Neuronal stem cell (in vitro differentiated cells): ENCODE measurements around the gene EPB41.
A peak's percentile ranks its signal among the peaks of the same experiment; 100 is the strongest.
"Not testable (repeated sequence)": the region's sequence is repeated elsewhere in the genome, so short reads cannot be mapped to it uniquely, and the experiment has no call there.

Source experiments
- DNase-seq: peaks from one replicate; pipeline ENCODE4 v3.0.0-alpha.2; 2013; ENCODE audit warnings: low spot score
- H2AFZ ChIP-seq: one replicate; pipeline ENCODE4 v1.6.1; 2013; ENCODE audit warnings: mild to moderate bottlenecking, low read length, inconsistent platforms
- H2AK5ac ChIP-seq: 2 replicates; pipeline ENCODE4 v1.6.1; 2013; ENCODE audit warnings: low read depth, mild to moderate bottlenecking, inconsistent platforms, low read length, moderate library complexity, mixed read lengths
- H2BK120ac ChIP-seq: 2 replicates; pipeline ENCODE4 v1.6.1; 2013; ENCODE audit warnings: low read depth, mild to moderate bottlenecking, inconsistent platforms, low read length, moderate library complexity, mixed read lengths
- H2BK12ac ChIP-seq: one replicate; pipeline ENCODE4 v1.6.1; 2013; ENCODE audit warnings: low read length, inconsistent platforms
- H2BK15ac ChIP-seq: 2 replicates; pipeline ENCODE4 v1.6.1; 2013; ENCODE audit warnings: mild to moderate bottlenecking, low read length, inconsistent platforms, mixed read lengths
- H2BK5ac ChIP-seq: one replicate; pipeline ENCODE4 v1.6.1; 2013; ENCODE audit warnings: inconsistent platforms, mild to moderate bottlenecking, low read length, moderate library complexity
- H3K14ac ChIP-seq: one replicate; pipeline ENCODE4 v1.6.1; 2013; ENCODE audit warnings: low read length, inconsistent platforms
- H3K18ac ChIP-seq: 2 replicates; pipeline ENCODE4 v1.6.1; 2013; ENCODE audit warnings: low read length, inconsistent platforms
- H3K23ac ChIP-seq: 2 replicates; pipeline ENCODE4 v1.6.1; 2013; ENCODE audit warnings: low read depth, mild to moderate bottlenecking, mixed read lengths, low read length, inconsistent platforms; ENCODE audit not compliant: poor library complexity
- H3K27ac ChIP-seq: replicated peaks from 3 replicates; pipeline ENCODE4 v1.5.1; 2013; ENCODE audit warnings: low read length, inconsistent platforms
- H3K27me3 ChIP-seq, 3 experiments: 2 replicates each; pipeline ENCODE4 v1.6.1; 2013; ENCODE audit warnings: low read length in 3 of 3, mild to moderate bottlenecking in 2 of 3, inconsistent platforms in 1 of 3, low read depth in 1 of 3, mixed read lengths in 1 of 3, moderate library complexity in 1 of 3; ENCODE audit not compliant: control insufficient read depth in 3 of 3, insufficient read depth in 3 of 3
- H3K36me3 ChIP-seq, 2 donors: replicated peaks in 1 of 2; 2 replicates each; pipeline ENCODE4 v1.6.1; 2013; ENCODE audit warnings: low read length in 2 of 2; ENCODE audit not compliant: control insufficient read depth in 2 of 2, insufficient read depth in 2 of 2
- H3K4ac ChIP-seq: 2 replicates; pipeline ENCODE4 v1.6.1; 2013; ENCODE audit warnings: inconsistent platforms, mild to moderate bottlenecking, low read length, moderate library complexity
- H3K4me1 ChIP-seq, 2 donors: 1 replicate in 1 of 2; 2 replicates in 1 of 2; pipeline ENCODE4 v1.6.1; 2013; ENCODE audit warnings: low read length in 2 of 2, low read depth in 1 of 2; ENCODE audit not compliant: control insufficient read depth in 2 of 2, insufficient read depth in 1 of 2
- H3K4me2 ChIP-seq: one replicate; pipeline ENCODE4 v1.6.1; 2013; ENCODE audit warnings: mild to moderate bottlenecking, low read length, inconsistent platforms; ENCODE audit not compliant: insufficient read depth, poor library complexity, severe bottlenecking
- H3K4me3 ChIP-seq, 2 donors: 2 replicates each; pipeline ENCODE4 v1.5.1; 2013; ENCODE audit warnings: low read length in 2 of 2, mild to moderate bottlenecking in 2 of 2, inconsistent platforms in 1 of 2, moderate library complexity in 1 of 2
- H3K79me1 ChIP-seq: one replicate; pipeline ENCODE4 v1.6.1; 2013; ENCODE audit warnings: low read depth, mild to moderate bottlenecking, inconsistent platforms, low read length, moderate library complexity
- H3K9ac ChIP-seq: one replicate; pipeline ENCODE4 v1.6.1; 2013; ENCODE audit warnings: mild to moderate bottlenecking, low read depth, low read length, inconsistent platforms; ENCODE audit not compliant: poor library complexity
- H3K9me3 ChIP-seq, 2 donors: replicated peaks in 1 of 2; 2 replicates each; pipeline versions ENCODE3 to v1.6.1; 2013; ENCODE audit warnings: low read length in 2 of 2, mild to moderate bottlenecking in 2 of 2, inconsistent platforms in 1 of 2, low read depth in 1 of 2, mixed read lengths in 1 of 2, moderate library complexity in 1 of 2; ENCODE audit not compliant: control insufficient read depth in 2 of 2, insufficient read depth in 1 of 2
- H4K8ac ChIP-seq: one replicate; pipeline ENCODE4 v1.6.1; 2013; ENCODE audit warnings: low read depth, mild to moderate bottlenecking, inconsistent platforms, low read length, moderate library complexity
- H4K91ac ChIP-seq: one replicate; pipeline ENCODE4 v1.6.1; 2013; ENCODE audit warnings: low read length, low read depth, mild to moderate bottlenecking, inconsistent platforms; ENCODE audit not compliant: poor library complexity
- WGBS, 2 donors: extraction: QIAGEN DNeasy Blood & Tissue Kit; methylation state at CpG; one replicate each; pipeline ENCODE4 v1.1.7; 2013; ENCODE audit warnings: missing lambda C conversion rate in 2 of 2, mixed read lengths in 1 of 2; ENCODE audit not compliant: insufficient read length in 2 of 2, insufficient replicate concordance in 1 of 2; ENCODE audit errors: extremely low coverage in 2 of 2; 5-methylcytosine and 5-hydroxymethylcytosine counted together

EPB41 gene

GRCh38 chr1:29129916-29130315 is 215.5 kb downstream of the EPB41 start:
- Histone ChIP-seq H2AFZ (no peak overlapping the region), H3K18ac (no peak overlapping the region), H2BK15ac (no peak overlapping the region), H3K36me3 (no peaks in the 10 kb centered on the region), H2AK5ac (no peak overlapping the region), H2BK120ac (no peak overlapping the region), H3K4me3 (no peak overlapping the region), H3K14ac (no peak overlapping the region), H3K4me2 (no peak overlapping the region), H3K4me1 (peaks cover 3 to 6% of the 10 kb centered on the region in 2 donors), H4K8ac (no peak overlapping the region), H3K4ac (no peak overlapping the region), H3K9me3 (no peaks in the 10 kb centered on the region), H3K23ac (no peak overlapping the region), H4K91ac (no peak overlapping the region), H2BK5ac (no peak overlapping the region), H3K9ac (no peak overlapping the region), H3K27me3 (peaks cover 0 to 4% (median 0%) of the 10 kb centered on the region in 3 experiments), H2BK12ac (no peak overlapping the region), H3K27ac (no peak overlapping the region), H3K79me1 (no peaks in the 10 kb centered on the region)
- no CpG with 5 or more reads among the region's 5 CpGs for WGBS, 2 donors
- no peak for DNase-seq

DNA sequence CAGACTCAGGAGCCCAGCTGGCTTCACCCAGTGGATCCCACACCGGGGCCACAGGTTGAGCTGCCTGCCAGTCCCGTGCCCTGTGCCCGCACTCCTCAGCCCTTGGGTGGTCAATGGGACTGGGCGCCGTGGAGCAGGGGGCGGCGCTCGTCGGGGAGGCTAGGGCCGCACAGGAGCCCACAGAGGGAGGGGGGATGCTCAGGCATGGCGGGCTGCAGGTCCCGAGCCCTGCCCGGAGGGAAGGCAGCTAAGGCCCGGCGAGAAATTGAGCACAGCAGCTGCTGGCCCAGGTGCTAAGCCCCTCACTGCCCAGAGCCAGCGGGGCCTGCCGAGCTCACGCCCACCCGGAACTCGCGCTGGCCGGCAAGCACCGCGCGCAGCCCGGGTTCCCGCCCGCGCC is 216.7 kb downstream of the EPB41 start:
- H3K27ac ChIP-seq, DNase-seq, H2AK5ac ChIP-seq, H3K36me3 ChIP-seq, H3K14ac ChIP-seq, H2BK5ac ChIP-seq, H2AFZ ChIP-seq, H3K79me1 ChIP-seq, H3K23ac ChIP-seq, H3K9me3 ChIP-seq, H4K8ac ChIP-seq, H3K9ac ChIP-seq, H3K4me1 ChIP-seq, H2BK12ac ChIP-seq, H3K27me3 ChIP-seq, H3K4me2 ChIP-seq, H4K91ac ChIP-seq, H3K18ac ChIP-seq, H2BK120ac ChIP-seq, H3K4ac ChIP-seq, H3K4me3 ChIP-seq, H2BK15ac ChIP-seq: not testable (repeated sequence)
- WGBS, 2 donors, result no CpG with 5 or more reads among the region's 29 CpGs

GRCh38 chr1:29133861-29134694 is 219.7 kb downstream of the EPB41 start:
- Histone ChIP-seq H3K4ac (no peak overlapping the region), H2BK12ac (no peak overlapping the region), H3K9me3 (no peaks in the 10 kb centered on the region), H3K27me3 (no peaks in the 10 kb centered on the region), H2BK120ac (no peak overlapping the region), H3K27ac (no peak overlapping the region), H3K36me3 (no peaks in the 10 kb centered on the region), H2BK15ac (peak overlapping the region; percentile 5), H4K8ac (peak overlapping the region; percentile 70), H3K79me1 (no peaks in the 10 kb centered on the region), H2AK5ac (no peak overlapping the region), H3K18ac (peak overlapping the region; percentile 53), H3K23ac (peak overlapping the region; percentile 37), H3K4me1 (no peaks in the 10 kb centered on the region), H2BK5ac (no peak overlapping the region), H3K4me3 (no peak overlapping the region), H3K4me2 (no peak overlapping the region), H3K14ac (no peak overlapping the region), H4K91ac (no peak overlapping the region), H2AFZ (peak overlapping the region; percentile 53), H3K9ac (no peak overlapping the region)
- DNase-seq, result no peak
- WGBS, 2 donors, result no CpG with 5 or more reads among the region's 55 CpGs

DNA sequence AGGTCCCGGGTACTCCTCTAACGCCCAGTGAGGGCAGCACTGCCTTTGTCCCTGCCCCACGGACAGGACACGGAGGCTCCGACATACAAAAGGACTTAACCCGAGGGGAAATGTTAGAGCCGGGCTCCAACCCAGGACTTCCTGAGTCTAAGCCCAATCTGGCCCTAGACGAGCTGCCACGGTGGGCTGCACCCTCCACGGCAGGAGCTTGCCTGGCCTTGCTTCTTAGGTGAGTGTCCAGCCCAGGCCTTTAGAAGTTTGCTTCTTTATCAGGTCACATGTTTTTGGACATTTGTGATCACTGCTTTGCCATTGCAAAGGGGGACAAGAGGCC is 220.3 kb downstream of the EPB41 start:
- Histone ChIP-seq H3K27ac (no peak overlapping the region), H2AFZ (peak overlapping the region; percentile 53), H3K4ac (no peak overlapping the region), H4K8ac (no peak overlapping the region), H3K9ac (no peak overlapping the region), H2BK15ac (peak overlapping the region; percentile 5), H3K18ac (peak overlapping the region; percentile 53), H3K14ac (no peak overlapping the region), H2BK5ac (no peak overlapping the region), H4K91ac (no peak overlapping the region), H2AK5ac (no peak overlapping the region), H3K79me1 (no peaks in the 10 kb centered on the region), H3K4me2 (no peak overlapping the region), H3K23ac (peak overlapping the region; percentile 37), H3K4me3 (no peak overlapping the region), H3K9me3 (no peaks in the 10 kb centered on the region), H3K36me3 (no peaks in the 10 kb centered on the region), H2BK12ac (no peak overlapping the region), H3K27me3 (no peaks in the 10 kb centered on the region), H3K4me1 (no peaks in the 10 kb centered on the region), H2BK120ac (no peak overlapping the region)
- WGBS, 2 donors, result no CpG with 5 or more reads among the region's 10 CpGs
- no peak for DNase-seq
